Gastrocnemius medialis (tissue), 4 donors: ENCODE data around the gene KCMF1.

Source experiments
- CTCF ChIP-seq, 5 experiments: fragments of 450-650 bp in 3 of 5; fragments of 200-600 bp in 2 of 5; sonication (generic) in 2 of 5; IDR thresholded peaks in 4 of 5; conservative IDR thresholded peaks in 1 of 5; 1 replicate in 4 of 5; 2 replicates in 1 of 5; pipeline ENCODE4 v1.5.1; 2016 to 2019; ENCODE audit warnings: antibody characterized with exemption in 5 of 5, mild to moderate bottlenecking in 3 of 5, moderate library complexity in 3 of 5
- POLR2A ChIP-seq, 2 donors: fragments of 450-650 bp; IDR thresholded peaks; one replicate each; pipeline ENCODE4 v1.6.1; 2017; ENCODE audit warnings: antibody characterized with exemption in 2 of 2, mild to moderate bottlenecking in 2 of 2, moderate library complexity in 2 of 2

- TF ChIP-seq CTCF (IDR thresholded peaks at IDR 0.05 in 4 of 5, conservative IDR thresholded peaks at IDR 0.05 in 1 of 5): no peak
- no peak for TF ChIP-seq POLR2A (IDR thresholded peaks at IDR 0.05)
Measured at GRCh38 chr2:84965192-84965516, 5.8 kb upstream of the KCMF1 start.
